ENCODE results near the gene ADD3.

Gene ADD3

GRCh38 chr10:109963439-109963838, 44.3 kb upstream of the ADD3 start:
- TF ChIP-seq, protein P1, sequence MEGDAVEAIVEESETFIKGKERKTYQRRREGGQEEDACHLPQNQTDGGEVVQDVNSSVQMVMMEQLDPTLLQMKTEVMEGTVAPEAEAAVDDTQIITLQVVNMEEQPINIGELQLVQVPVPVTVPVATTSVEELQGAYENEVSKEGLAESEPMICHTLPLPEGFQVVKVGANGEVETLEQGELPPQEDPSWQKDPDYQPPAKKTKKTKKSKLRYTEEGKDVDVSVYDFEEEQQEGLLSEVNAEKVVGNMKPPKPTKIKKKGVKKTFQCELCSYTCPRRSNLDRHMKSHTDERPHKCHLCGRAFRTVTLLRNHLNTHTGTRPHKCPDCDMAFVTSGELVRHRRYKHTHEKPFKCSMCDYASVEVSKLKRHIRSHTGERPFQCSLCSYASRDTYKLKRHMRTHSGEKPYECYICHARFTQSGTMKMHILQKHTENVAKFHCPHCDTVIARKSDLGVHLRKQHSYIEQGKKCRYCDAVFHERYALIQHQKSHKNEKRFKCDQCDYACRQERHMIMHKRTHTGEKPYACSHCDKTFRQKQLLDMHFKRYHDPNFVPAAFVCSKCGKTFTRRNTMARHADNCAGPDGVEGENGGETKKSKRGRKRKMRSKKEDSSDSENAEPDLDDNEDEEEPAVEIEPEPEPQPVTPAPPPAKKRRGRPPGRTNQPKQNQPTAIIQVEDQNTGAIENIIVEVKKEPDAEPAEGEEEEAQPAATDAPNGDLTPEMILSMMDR (IDR thresholded peaks at IDR 0.05; ENCODE audit: low read depth, low read length, missing control alignments) = no peak
- DNase-seq (ENCODE audit: low read depth) = no peak
- H3K4me3 ChIP-seq (ENCODE audit: low read depth, low read length) = no peak overlapping the region

GRCh38 chr10:109964318-109964717, 43.5 kb upstream of the ADD3 start:
- DNase-seq (ENCODE audit: low read depth) = no peak
- no peak overlapping the region for H3K4me3 ChIP-seq (ENCODE audit: low read depth, low read length)
- TF ChIP-seq, protein P1 (IDR thresholded peaks at IDR 0.05; ENCODE audit: low read depth, low read length, missing control alignments) = no peak

DNA sequence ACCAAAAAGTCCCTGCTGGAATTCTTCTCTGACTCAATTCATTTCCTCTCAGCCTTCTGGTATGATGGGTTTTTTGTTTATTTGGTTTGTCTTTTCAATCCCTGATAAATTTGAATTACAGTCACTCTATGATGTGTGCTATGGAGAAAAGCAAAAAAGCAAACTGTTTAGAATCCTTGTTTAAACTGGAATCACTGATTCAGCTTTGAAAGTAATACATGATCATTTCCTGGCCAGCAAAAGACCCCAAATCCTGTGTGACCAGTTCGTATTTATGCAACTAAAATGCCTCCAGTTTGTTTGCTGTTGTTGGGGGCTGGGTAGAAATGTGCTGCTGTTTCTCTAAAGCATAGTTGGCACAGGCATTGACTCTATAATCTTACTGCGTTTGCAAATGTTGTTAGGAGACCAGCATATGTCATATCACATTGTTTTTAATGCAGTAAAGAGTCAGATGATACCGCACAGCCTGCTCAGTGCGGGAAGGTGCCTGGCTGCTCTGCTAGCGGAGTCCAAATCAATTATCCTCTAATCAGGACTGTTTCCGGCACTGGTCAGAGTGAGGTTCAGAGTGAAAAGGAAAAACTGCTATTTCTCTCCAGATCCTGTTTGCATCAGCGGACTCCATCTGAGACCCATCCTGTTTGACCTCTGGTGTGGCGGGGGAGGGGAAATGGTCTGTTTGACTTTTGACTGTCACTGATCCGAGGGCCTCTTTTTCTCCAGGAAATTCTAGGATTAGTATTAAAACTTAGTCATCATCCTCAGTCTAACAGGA, 40.6 kb upstream of the ADD3 start:
- DNase-seq (ENCODE audit: low read depth) = no peak
- TF ChIP-seq, protein P1 (IDR thresholded peaks at IDR 0.05; ENCODE audit: low read depth, low read length, missing control alignments) = no peak
- no peak overlapping the region for H3K4me3 ChIP-seq (ENCODE audit: low read depth, low read length)

DNA sequence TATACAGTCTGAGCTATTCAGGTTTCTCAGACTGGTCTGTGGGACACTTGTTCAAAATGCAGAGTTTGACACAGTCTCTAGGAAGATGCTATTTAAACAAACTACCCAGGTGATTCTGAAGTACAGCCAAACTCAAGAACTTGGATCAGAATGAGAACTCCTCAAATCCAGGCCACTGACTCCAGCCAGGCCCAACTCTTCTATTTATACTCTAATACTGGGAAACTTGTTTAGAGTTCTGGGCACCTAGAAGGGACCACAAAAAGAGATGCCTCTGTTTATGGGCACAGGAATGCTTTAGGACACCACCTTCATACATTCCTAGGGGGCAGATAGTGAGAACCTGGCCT, 40.1 kb upstream of the ADD3 start:
- TF ChIP-seq, protein P1 (IDR thresholded peaks at IDR 0.05; ENCODE audit: low read depth, low read length, missing control alignments) = no peak
- no peak for DNase-seq (ENCODE audit: low read depth)
- no peak overlapping the region for H3K4me3 ChIP-seq (ENCODE audit: low read depth, low read length)

DNA sequence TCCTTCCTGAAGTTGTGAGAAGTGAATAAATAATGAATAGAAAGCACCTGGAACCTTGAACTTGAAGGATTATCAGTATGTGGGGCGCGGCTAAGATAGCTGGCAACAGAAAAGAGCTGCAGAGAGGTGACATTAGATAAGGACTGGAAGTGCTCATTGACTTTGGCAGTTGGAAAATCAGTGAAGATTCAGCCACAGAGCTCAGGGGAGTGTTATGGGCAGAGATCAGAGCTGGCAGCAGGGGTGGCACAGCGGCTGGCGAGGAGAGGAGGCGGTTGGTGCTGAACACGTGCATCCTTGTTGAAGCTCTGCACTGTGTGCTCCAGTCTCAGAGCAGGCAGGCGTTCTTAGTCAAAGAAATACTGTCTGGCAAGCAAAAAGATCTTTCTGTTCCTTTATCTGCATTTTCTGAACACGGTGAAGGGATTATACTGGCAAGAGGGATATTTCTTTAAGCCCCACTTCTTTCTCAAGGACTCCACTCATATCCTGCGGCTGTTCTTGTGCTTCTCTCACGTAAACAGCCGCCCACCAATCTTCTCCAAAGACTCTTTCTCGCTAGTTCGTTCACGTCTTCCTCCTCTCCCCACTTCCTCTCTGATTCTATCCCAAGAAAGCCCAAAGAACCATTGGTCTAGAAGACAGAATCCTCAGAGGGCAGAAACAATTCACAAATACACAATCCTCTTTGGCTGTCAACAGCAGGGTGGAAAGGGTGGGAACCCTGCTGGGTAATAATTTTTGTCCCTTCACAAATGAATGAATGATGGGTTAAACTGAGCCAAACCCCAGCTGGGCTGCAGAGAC, 38.6 kb upstream of the ADD3 start:
- H3K4me3 ChIP-seq (ENCODE audit: low read depth, low read length) = no peak overlapping the region
- TF ChIP-seq, protein P1 (IDR thresholded peaks at IDR 0.05; ENCODE audit: low read depth, low read length, missing control alignments) = no peak
- no peak for DNase-seq (ENCODE audit: low read depth)

DNA sequence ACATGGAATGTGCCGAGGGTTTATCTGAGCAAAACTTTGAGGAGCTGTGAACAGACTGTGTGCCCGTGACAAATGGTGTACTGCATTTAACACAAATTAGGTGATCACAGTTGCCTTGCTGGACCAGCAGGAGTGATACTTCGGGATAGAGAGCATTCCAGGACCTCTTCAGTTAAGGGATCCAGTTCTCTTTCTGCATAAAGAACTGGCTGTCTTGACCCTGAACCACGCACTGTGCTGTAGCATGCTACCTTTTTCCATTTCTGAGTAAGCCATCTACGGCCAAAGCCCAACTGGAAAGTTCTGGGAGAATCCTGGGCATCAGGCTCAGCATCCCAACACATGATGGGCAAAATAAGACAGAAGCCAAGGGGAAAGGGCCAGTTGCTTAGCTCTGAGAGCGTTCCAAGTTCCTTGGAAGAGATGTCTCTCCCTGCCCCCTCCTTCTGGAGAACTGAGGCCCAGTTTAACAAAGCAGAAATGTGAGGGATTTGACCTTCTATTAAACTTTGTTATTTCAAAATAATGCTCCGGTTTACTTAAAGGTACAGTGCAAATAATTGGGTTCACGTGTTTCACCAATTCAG, 37.9 kb upstream of the ADD3 start:
- DNase-seq (ENCODE audit: low read depth) = no peak
- TF ChIP-seq, protein P1 (IDR thresholded peaks at IDR 0.05; ENCODE audit: low read depth, low read length, missing control alignments) = no peak
- H3K4me3 ChIP-seq (ENCODE audit: low read depth, low read length) = no peak overlapping the region
